Activated CD4-positive, CD25-positive, alpha-beta regulatory T cell treated with anti-CD3 and anti-CD28 coated beads, Interleukin-2, amount 50 U/mL, for 24 hours (primary cell): ENCODE measurements around the gene PPIE.

Experiments
- ATAC-seq, 2 donors: fragments of 150-1000 bp; cut with Tn5 transposase; one replicate each; pipeline ENCODE4 v1.10.0; 2021; ENCODE audit warnings: mild to moderate bottlenecking in 1 of 2, moderate library complexity in 1 of 2

PPIE gene

DNA sequence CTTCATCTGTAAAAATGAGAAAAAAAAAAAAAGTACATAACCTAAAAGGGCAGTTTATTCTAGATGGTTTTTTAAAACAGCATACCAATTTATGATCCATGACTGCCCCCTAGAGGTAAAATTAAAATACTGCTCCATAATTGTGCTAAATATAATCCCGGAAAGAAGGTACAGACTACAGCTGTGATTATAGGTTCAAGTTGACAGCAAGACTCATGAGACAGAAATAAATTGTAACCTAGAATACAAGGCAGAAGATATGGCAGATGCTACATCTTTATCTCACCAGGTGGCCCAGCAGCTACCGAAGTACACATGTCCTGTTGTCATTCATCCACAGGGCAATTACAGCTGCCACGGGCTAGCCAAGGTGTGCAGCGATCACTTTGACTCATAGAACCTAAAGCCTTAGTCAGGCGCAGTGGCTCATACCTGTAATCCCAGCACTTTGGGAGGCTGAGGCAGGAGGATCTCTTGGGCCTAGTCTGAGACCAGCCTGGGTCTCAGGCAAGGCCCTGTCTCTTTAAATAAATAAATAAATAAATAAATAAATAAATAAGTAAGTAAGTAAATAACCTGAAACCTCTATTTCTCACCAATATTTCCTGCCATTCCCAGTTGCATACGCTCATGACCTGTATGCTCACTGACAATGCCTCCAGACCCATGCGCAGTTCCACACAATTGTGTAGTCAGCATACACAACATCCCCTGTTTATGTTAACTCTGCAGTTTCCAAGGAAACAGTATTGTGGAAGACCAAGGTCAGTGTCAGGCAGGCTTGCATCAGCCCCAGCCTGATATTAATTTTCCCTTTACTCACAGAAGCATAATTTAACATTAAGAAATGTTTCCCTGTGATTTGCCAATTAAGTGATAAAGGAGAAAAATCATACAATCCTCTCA lies 18.3 kb upstream of the PPIE start:
- ATAC-seq, result peak; percentile 45 to 51

- ATAC-seq, result no peak
Observed at GRCh38 chr1:39721664-39722063, 17.0 kb upstream of the PPIE start.

DNA sequence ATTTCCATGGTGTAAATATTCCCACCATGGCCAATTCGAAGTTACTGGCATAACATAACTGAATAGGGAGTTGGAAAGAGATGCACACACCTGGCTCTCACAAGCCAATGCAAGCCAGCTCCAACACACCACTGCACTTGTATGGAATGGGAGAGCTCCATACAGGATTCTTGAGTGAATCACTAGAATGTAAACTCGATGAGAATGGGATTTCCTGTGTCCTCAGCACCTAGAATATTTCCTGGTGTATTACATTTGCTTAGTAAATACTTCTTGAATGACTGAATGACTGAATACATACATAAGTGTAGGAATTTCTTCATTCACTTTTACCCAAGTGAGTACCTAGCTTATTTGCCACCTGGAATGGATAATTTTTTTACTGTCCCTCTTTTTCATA lies 16.2 kb upstream of the PPIE start:
- ATAC-seq, result no peak

DNA sequence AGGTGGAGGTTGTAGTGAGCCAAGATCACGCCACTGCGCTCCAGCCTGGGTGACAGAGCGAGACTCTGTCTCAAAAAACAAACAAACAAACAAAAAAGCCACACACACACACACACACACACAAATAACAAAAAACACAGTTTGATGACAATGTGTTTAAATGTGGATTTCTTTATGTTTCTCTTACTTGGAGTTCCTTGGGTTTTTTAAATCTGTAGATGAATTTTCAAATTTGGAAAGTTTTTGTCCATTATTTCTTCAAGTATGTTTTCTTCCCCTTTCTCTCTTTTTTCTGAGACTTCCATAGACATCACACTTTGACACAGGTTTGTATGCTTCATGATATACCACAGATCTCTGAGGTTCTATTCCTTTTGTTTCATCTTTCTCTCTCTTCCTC lies 12.1 kb upstream of the PPIE start:
- ATAC-seq, result no peak

DNA sequence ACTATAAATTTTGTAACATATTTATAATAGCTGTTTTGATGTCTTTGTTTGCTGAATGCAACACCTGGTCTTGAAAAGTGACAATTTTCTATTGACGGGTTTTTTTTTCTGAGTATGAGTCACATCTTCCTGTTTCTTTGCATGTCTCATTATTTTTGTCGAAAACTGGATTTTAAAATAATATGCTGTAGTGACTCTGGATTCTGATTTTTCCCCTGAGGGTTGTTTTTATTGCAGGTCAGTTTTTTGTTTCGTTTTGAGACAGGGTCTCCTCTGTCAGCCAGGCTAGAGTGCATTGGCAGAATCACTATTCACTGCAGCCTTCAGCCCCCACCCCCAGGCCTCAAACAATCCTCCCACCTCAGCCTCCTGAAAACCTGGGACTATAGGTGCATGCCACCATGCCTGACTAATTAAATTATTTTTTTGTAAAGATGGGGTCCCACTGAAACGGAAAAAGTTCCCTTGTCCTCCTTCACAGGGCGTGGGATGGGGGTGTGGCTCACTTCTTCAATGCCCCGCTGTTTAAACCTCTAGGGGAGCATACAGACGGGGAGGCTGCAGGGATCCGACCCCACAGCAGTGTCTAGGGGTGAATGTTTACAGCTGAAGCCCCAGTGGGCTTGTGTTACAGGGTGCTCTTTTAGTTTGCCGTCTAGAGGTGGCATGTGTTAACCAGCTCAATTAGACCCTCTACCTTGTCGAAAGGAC lies 11.3 kb upstream of the PPIE start:
- ATAC-seq, result peak in 1 of 2 donors; percentile 45

DNA sequence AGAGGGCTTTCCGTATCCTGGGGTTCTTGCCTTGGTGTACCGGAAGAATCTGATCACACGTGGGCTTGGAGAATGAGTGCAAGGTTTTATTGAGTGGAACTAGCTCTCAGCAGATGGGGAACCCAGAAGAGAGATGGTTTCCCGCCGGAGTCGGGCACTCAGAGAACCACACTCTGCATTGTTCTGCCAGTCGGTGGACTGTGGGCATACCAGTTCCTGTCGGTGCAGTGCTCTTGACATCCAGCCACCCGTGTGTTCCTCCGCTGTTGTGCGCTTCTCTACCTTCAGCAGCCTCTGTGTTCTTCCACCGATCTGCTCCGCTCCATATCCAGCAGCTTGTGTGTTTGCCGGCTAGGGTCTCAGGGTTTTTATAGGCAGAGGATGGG lies 10.8 kb upstream of the PPIE start:
- no peak for ATAC-seq

DNA sequence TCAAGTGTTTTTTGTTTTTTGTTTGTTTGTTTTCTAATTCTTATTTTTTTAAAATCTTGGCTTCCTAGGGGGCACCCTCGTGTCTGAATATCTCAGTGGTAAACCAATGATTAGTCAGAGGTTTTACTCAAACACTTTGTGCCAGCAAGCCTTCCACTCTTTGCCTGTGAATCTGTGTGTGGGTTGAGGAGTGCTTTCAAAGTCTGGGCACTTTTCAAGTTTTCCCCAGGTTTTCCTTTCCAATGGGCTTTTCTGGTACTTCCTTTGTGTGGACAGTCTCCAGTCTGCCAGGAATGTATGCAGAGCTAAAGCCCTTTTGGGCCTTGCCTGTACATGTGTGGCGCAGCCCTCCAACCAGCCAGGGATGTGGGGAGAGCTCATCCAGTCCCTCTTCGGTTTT lies 9.7 kb upstream of the PPIE start:
- no peak for ATAC-seq

GRCh38 chr1:39729842-39730241 lies 8.8 kb upstream of the PPIE start:
- no peak for ATAC-seq

DNA sequence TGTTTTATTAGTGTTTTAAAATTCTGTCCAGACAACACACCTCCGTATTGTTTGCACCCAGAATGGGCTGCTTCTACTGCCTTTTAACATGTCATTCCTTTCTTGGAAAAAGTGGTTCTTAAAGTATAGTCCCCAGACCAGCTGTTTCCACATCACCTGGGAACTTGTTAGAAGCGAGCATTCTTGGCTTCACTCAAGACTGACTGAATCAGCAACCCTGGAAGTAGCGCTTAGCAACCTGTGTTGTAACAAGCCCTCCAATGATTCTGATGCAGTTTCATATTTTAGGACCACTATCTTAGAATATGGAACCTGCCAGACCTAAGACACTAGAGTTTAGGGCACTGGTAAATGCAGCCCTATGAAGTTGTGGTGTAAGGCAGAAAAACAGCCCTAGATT lies 6.0 kb upstream of the PPIE start:
- no peak for ATAC-seq

GRCh38 chr1:39733161-39733560 lies 5.5 kb upstream of the PPIE start:
- no peak for ATAC-seq

DNA sequence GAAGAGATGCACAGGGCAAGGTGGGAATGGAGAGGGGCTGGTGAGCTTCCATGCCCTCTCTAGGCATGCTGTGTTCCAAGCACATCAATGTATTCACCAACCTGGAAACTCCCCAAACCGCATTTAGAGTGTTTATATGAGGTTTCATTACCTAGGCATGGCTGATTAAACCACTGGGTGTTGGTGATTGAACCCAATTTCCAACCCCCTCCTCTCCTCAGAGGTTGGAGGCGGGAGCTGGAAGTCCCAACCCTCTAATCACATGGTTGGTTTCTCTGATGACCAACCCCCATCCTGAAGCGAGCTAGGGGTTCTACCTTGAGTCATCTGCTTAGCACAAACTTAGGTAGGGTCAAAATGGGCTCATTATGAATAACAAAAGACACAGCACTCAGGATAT lies 3.0 kb upstream of the PPIE start:
- no peak for ATAC-seq

GRCh38 chr1:39737546-39738169 lies 1.0 kb upstream of the PPIE start:
- no peak for ATAC-seq

DNA sequence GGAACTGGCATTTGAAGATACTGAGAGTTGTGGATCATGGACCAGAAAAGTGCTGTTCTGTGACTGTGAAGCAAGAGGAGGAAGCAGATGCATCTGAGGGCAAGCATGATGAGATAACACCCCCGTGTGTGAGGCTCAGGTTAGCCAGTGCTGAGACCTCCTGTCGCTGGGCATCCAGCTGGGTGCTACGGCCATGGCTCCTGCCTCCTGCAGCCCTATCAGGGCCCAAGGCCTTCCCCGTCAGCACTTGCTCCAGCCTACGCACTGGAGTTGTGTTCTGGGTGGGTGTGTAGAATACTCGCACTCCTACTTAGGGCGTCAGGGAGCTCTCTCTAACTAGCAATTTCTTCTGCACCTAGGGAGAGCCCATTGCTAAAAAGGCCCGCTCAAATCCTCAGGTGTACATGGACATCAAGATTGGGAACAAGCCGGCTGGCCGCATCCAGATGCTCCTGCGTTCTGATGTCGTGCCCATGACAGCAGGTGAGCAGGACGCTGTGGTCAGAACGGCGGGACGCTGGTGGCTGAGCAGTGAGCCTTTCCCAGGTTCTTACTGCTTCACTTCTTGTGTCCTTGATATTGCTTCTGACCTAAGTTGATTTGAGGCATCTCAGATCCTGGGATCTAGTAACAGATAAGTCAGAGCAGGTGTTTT lies 6.5 kb downstream of the PPIE start:
- no peak for ATAC-seq

DNA sequence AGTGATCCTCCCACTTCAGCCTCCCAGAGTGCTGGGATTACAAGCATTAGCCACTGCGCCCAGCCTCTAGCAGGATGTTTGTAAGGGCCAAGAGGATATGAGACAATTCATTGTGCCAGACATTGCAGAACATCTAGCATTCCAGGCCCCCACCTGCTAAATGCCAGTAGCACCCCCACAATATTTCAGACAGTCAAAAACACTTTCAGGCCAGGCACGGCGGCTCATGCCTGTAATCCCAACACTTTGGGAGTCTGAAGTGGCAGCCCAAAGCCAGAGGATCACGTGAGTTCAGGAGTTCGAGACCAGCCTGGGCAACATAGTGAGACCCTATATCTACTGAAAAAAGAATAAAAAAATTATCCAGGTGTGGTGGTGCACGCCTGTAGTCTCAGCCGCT lies 12.9 kb downstream of the PPIE start:
- no peak for ATAC-seq

DNA sequence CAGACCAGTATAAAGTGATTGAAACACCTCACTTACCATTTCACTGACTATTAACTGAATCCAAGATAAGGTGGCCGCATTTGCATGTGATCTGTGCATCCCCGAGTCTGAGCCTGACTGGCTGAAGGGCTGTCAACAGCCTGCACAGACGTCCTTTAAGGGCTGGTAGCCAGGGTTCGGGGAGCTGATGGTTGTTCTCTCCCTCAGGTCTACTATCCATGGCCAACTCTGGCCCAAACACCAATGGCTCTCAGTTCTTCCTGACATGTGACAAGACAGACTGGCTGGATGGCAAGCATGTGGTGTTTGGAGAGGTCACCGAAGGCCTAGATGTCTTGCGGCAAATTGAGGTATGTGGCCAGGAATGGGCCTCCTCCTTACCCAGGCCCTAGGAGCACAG lies 14.0 kb downstream of the PPIE start:
- no peak for ATAC-seq

DNA sequence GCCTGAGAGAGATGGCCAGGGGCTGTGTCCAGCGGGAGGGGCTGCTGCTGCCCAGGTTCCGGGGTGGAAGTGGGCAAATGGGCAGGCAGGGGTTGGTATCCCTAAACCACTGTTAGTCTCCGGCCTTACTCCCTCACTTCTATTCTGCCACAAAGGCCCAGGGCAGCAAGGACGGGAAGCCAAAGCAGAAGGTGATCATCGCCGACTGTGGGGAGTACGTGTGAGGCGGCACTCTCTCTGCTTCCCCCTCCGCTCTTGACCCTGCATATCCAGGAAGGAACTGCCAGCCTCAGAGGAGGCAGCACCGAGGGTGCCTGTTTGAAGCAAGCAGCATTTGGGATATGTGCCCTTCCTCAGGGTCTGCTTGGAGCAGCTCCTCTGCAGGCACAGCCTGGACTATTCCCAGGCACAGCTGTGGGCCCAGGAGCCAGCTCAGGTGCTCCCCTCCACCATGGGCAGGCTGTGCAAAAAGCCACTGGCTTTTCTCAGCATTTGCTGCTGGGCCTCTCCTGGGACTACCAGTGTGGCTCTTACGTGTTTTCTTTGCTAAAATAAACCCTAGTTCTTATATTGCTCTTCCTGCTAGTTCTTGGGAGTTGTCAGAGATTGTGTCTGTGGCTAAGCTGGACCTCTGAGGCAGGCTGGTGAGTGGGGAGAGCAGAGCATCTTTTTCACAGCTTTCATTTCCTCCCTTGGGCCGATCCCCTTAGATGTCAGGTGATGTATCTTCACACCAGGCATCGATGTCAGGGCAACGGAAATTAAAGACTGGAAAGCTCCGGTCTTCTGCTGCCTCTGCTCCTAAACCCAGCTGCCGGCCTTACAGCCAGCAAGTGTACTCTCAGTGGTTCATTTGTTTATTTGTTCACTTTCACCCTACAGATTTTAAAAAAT lies 14.7 kb downstream of the PPIE start:
- ATAC-seq, result no peak

GRCh38 chr1:39754026-39754570 lies 15.4 kb downstream of the PPIE start:
- no peak for ATAC-seq

DNA sequence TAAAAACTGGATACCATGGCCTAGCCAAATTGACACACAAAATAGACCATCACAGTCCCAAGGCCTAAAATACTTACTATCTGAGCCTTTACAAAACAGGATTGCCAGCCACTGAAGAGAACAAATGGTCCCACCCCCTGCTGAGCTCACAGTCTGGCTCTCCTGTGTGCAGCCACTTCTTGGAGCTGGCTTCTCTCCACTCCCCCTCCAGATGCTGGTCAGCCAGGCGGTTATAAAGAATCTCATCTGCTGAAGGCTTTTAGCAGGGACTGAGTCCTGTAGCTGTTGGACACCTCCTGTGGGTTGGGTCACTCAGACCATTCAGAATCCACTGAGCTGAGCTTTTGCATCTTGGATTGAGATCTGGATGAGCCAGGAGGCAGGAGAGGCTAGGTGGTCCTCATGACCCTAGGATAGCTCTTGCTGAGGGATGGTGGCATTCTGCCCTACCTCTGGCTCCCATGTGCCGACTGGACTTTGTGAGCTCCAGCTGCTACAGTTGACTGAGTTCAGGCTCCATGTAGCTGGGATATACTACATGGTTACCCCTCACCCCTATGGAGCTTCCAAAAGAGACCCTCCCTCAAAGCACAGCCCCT lies 16.3 kb downstream of the PPIE start:
- ATAC-seq, result no peak

GRCh38 chr1:39755965-39756659 lies 17.4 kb downstream of the PPIE start:
- no peak for ATAC-seq

DNA sequence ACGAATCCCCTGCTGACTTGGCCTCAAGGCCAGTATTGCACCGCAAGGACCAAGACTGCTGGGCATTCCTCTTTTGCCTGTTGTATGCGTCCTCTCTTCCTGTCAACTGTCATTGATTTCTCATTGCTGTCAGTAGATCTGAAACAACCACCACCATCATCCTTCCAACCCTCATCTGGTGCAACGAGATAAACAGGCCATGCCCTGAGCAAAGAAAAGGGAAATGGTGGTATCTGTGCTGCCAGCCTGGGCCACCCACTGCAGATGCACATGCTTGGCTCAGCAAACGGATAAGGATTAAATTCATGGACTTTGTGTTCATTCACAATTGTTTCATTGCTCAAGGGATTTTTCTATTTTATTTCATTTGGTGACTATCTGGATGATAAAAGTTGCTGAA lies 18.8 kb downstream of the PPIE start:
- no peak for ATAC-seq
